GM23338 (cell line): ENCODE results near the gene MLANA. TPM values are rescaled to one million over a fixed set of nuclear protein-coding genes. Genes with fewer than 3 reads are reported as not detected.

Source experiments
- ATAC-seq: fragments of 200-7000 bp; cut with Tn5 transposase; 3 replicates; pipeline ENCODE4 v1.9.1; 2020
- DNase-seq: peaks from one replicate; pipeline ENCODE4 v3.0.0-alpha.2; 2015; ENCODE audit warnings: low spot score
- H2AFZ ChIP-seq: fragments of 200-600 bp; sonication (generic); 2 replicates; pipeline ENCODE4 v1.8.0; 2016; ENCODE audit warnings: antibody characterized with exemption, mild to moderate bottlenecking, moderate library complexity
- H3F3A ChIP-seq: fragments of 200-600 bp; sonication (generic); replicated peaks from 2 replicates; pipeline ENCODE4 v1.8.0; 2017; ENCODE audit warnings: antibody characterized with exemption, mixed run types, low read depth
- H3K27ac ChIP-seq: fragments of 200-600 bp; sonication (generic); 2 replicates; pipeline ENCODE4 v1.6.1; 2016; ENCODE audit warnings: low read depth
- H3K27me3 ChIP-seq: fragments of 200-600 bp; sonication (generic); 2 replicates; pipeline ENCODE4 v1.8.0; 2016; ENCODE audit warnings: mild to moderate bottlenecking, mixed run types, moderate library complexity; ENCODE audit not compliant: insufficient read depth
- H3K36me3 ChIP-seq: fragments of 200-600 bp; sonication (generic); 2 replicates; pipeline ENCODE4 v1.8.0; 2016; ENCODE audit warnings: mild to moderate bottlenecking; ENCODE audit not compliant: insufficient read depth
- H3K4me1 ChIP-seq: fragments of 200-600 bp; sonication (generic); 2 replicates; pipeline ENCODE4 v1.8.0; 2016; ENCODE audit warnings: mild to moderate bottlenecking, moderate library complexity; ENCODE audit not compliant: insufficient read depth
- H3K4me2 ChIP-seq: fragments of 200-600 bp; sonication (generic); 2 replicates; pipeline ENCODE4 v1.7.1; 2017; ENCODE audit warnings: mixed run types
- H3K4me3 ChIP-seq: fragments of 200-600 bp; sonication (generic); 2 replicates; pipeline ENCODE4 v1.6.1; 2016; ENCODE audit warnings: mixed run types
- H3K79me2 ChIP-seq: fragments of 200-600 bp; sonication (generic); replicated peaks from 2 replicates; pipeline ENCODE4 v1.8.0; 2017; ENCODE audit warnings: mild to moderate bottlenecking; ENCODE audit not compliant: insufficient read depth
- H3K9me2 ChIP-seq: fragments of 200-600 bp; sonication (generic); 2 replicates; pipeline ENCODE4 v1.8.0; 2017; ENCODE audit not compliant: insufficient read depth
- H4K20me1 ChIP-seq: fragments of 200-600 bp; sonication (generic); replicated peaks from 2 replicates; pipeline ENCODE4 v1.8.0; 2017; ENCODE audit warnings: mild to moderate bottlenecking; ENCODE audit not compliant: insufficient read depth
- H3K27ac Mint-ChIP-seq: 2 replicates; pipeline ENCODE4 v1.8.0; 2020; ENCODE audit warnings: inconsistent platforms, mild to moderate bottlenecking, moderate library complexity, mixed read lengths
- H3K27me3 Mint-ChIP-seq: 3 replicates; pipeline ENCODE4 v1.8.0; 2022; ENCODE audit warnings: low read depth, mild to moderate bottlenecking, moderate library complexity, mixed read lengths, inconsistent platforms; ENCODE audit not compliant: insufficient read depth, poor library complexity
- H3K36me3 Mint-ChIP-seq: 3 replicates; pipeline ENCODE4 v1.8.0; 2021; ENCODE audit warnings: low read depth, mild to moderate bottlenecking, inconsistent platforms, moderate library complexity, mixed read lengths
- H3K4me1 Mint-ChIP-seq: 3 replicates; pipeline ENCODE4 v1.8.0; 2020; ENCODE audit warnings: mild to moderate bottlenecking, inconsistent platforms, mixed read lengths
- H3K4me3 Mint-ChIP-seq: 3 replicates; pipeline ENCODE4 v1.8.0; 2021; ENCODE audit warnings: moderate library complexity, mild to moderate bottlenecking, inconsistent platforms, mixed read lengths
- H3K9me3 Mint-ChIP-seq: 3 replicates; pipeline ENCODE4 v1.8.0; 2020; ENCODE audit warnings: moderate library complexity, mild to moderate bottlenecking, inconsistent platforms, mixed read lengths
- CREB1 ChIP-seq: fragments of 250-450 bp; sonication (Bioruptor Pico); IDR thresholded peaks from 2 replicates; pipeline ENCODE4 v1.5.0; 2020; ENCODE audit warnings: low read depth, mild to moderate bottlenecking, moderate library complexity
- ETS1 ChIP-seq: IDR thresholded peaks from 2 replicates; pipeline ENCODE4 v1.6.1; 2016; ENCODE audit warnings: antibody characterized with exemption
- EZH2 ChIP-seq: fragments of 200-600 bp; sonication (generic); IDR thresholded peaks from one replicate; pipeline ENCODE4 v1.8.0; 2017; ENCODE audit warnings: antibody characterized with exemption, mild to moderate bottlenecking, low read depth; ENCODE audit not compliant: unreplicated experiment
- EZH2phosphoT487 ChIP-seq: fragments of 200-600 bp; sonication (generic); IDR thresholded peaks from one replicate; pipeline ENCODE4 v1.8.1; 2018; ENCODE audit warnings: antibody characterized with exemption; ENCODE audit not compliant: unreplicated experiment
- JUNB ChIP-seq: IDR thresholded peaks from one replicate; pipeline ENCODE4 v1.6.1; 2016; ENCODE audit warnings: antibody characterized with exemption; ENCODE audit not compliant: unreplicated experiment
- NANOG ChIP-seq: IDR thresholded peaks from 2 replicates; pipeline ENCODE4 v1.6.1; 2016; ENCODE audit warnings: antibody characterized with exemption, borderline replicate concordance
- POLR2AphosphoS5 ChIP-seq: IDR thresholded peaks from 2 replicates; pipeline ENCODE4 v1.6.1; 2016; ENCODE audit warnings: antibody characterized with exemption, low read depth
- REST ChIP-seq: IDR thresholded peaks from one replicate; pipeline ENCODE4 v1.6.1; 2018; ENCODE audit warnings: antibody characterized with exemption; ENCODE audit not compliant: unreplicated experiment
- STAT1 ChIP-seq: IDR thresholded peaks from one replicate; pipeline ENCODE4 v1.6.1; 2016; ENCODE audit warnings: antibody characterized with exemption; ENCODE audit not compliant: unreplicated experiment
- ZNF114 ChIP-seq: fragments of 250-450 bp; sonication (Bioruptor Pico); IDR thresholded peaks from 2 replicates; pipeline ENCODE4 v1.5.0; 2020; ENCODE audit warnings: mild to moderate bottlenecking, moderate library complexity
- ZNF331 ChIP-seq: fragments of 250-450 bp; sonication (Bioruptor Pico); IDR thresholded peaks from 2 replicates; pipeline ENCODE4 v1.5.0; 2020; ENCODE audit warnings: low read depth, mild to moderate bottlenecking, moderate library complexity
- ZNF462 ChIP-seq: fragments of 250-450 bp; sonication (Bioruptor Pico); IDR thresholded peaks from 2 replicates; pipeline ENCODE4 v1.5.0; 2020; ENCODE audit warnings: mild to moderate bottlenecking, moderate library complexity
- polyA plus RNA-seq: library from polyadenylated mRNA; unstranded; fragments of >200 nt; fragmentation: Nextera tagmentation; extraction: Ambion mirVana; gene quantifications from 2 replicates; pipeline ENCODE4 v1.2.1, GENCODE V29; 2016
- total RNA-seq: library from RNA; depleted of rRNA; stranded (reverse); fragments of >200 nt; shearing (Covaris generic); gene quantifications from 2 replicates; pipeline ENCODE4 v1.2.3, GENCODE V29; 2014
- TF ChIP-seq, protein P1 (sequence below), 2 experiments: fragments of 200-600 bp in 1 of 2; sonication (generic) in 1 of 2; conservative IDR thresholded peaks; 2 replicates each; pipeline versions ENCODE4 v1.5.1 to v1.6.1; 2016 to 2017; ENCODE audit warnings: antibody characterized with exemption in 2 of 2, low read depth in 2 of 2, mild to moderate bottlenecking in 2 of 2, moderate library complexity in 1 of 2

MLANA gene
- total and polyA plus RNA-seq, 2 experiments from 2014 or later: not detected

GRCh38 chr9:5949103-5949699 is 58.5 kb downstream of the MLANA start:
- Histone ChIP-seq H3K4me3 (no peak overlapping the region), H4K20me1 (no peaks in the 10 kb centered on the region), H3K79me2 (no peaks in the 10 kb centered on the region), H3K4me1 (peaks cover 3% of the 10 kb centered on the region), H3K27ac (no peak overlapping the region), H3K4me2 (no peak overlapping the region), H3K9me2 (no peaks in the 10 kb centered on the region), H3F3A (no peaks in the 10 kb centered on the region), H3K36me3 (no peaks in the 10 kb centered on the region), H3K27me3 (no peaks in the 10 kb centered on the region), H2AFZ (no peak overlapping the region)
- Mint-ChIP-seq H3K4me1 (peaks cover 6% of the 10 kb centered on the region; the same call in 2 of the 3 replicates), H3K36me3 (no peaks in the 10 kb centered on the region), H3K4me3 (no peak overlapping the region), H3K27me3 (no peaks in the 10 kb centered on the region), H3K27ac (no peak overlapping the region; the same call in 1 of the 2 replicates), H3K9me3 (no peaks in the 10 kb centered on the region)
- no peak for TF ChIP-seq NANOG
- no peak for TF ChIP-seq JUNB
- TF ChIP-seq, protein P1, sequence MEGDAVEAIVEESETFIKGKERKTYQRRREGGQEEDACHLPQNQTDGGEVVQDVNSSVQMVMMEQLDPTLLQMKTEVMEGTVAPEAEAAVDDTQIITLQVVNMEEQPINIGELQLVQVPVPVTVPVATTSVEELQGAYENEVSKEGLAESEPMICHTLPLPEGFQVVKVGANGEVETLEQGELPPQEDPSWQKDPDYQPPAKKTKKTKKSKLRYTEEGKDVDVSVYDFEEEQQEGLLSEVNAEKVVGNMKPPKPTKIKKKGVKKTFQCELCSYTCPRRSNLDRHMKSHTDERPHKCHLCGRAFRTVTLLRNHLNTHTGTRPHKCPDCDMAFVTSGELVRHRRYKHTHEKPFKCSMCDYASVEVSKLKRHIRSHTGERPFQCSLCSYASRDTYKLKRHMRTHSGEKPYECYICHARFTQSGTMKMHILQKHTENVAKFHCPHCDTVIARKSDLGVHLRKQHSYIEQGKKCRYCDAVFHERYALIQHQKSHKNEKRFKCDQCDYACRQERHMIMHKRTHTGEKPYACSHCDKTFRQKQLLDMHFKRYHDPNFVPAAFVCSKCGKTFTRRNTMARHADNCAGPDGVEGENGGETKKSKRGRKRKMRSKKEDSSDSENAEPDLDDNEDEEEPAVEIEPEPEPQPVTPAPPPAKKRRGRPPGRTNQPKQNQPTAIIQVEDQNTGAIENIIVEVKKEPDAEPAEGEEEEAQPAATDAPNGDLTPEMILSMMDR (conservative IDR thresholded peaks at IDR 0.05; ENCODE audit: low read depth in 2 of 2): no peak
- no peak for TF ChIP-seq ZNF462 (CRISPR knock-in tag)
- TF ChIP-seq EZH2phosphoT487: no peak
- TF ChIP-seq ETS1: no peak
- no peak for TF ChIP-seq STAT1
- TF ChIP-seq CREB1 (CRISPR knock-in tag): no peak
- TF ChIP-seq ZNF114: no peak
- TF ChIP-seq ZNF331 (CRISPR knock-in tag): no peak
- TF ChIP-seq EZH2: no peak
- no peak for TF ChIP-seq POLR2AphosphoS5
- TF ChIP-seq REST: no peak
- ATAC-seq: no peak
- DNase-seq: no peak
